ENCODE data around the gene AP2A2. TPM values are rescaled to one million over a fixed set of nuclear protein-coding genes. Genes with fewer than 3 reads are reported as not detected.
A peak's percentile ranks its signal among the peaks of the same experiment; 100 is the strongest.

AP2A2 gene
- total RNA-seq, 1 donor from 2014 or later, result 89.1 TPM

DNA sequence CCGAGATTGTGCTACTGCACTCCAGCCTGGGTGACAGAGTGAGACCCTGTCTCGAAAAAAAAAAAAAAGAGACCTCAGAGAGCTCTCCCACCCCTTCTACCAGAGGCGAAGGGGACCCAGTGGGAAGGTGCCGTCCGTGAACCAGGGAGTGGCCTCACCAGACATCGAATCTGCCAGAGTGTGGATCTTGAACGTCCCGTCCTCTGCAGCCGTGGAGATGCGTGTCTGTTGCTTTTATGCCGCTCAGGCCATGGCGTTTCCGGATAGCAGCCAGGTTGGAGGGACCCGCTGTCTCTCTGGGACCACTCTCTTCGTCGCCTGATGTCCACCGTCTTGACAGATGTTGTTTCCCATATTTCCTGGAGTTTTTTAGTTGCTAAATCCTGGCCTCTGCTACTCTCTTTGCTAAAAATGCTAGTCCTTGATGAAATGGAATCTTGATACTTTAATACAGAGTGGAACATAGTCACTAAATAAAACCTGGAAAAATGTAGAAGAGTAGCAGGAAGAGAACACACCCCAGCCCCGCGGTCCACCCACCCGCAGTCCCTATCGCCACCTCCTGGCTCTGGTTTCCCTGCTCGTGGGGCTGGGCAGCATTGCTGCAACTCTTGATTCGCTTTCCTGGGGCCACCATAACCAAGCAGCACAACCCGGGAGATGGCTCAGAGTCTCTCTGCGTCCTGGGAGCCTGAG lies 122.9 kb downstream of the AP2A2 start:
- H3K27ac Mint-ChIP-seq, result no peak overlapping the region
- no peak for DNase-seq (ENCODE audit: low spot score in 2 of 2, unreplicated experiment in 2 of 2)
- no peaks in the 10 kb centered on the region for H3K4me1 Mint-ChIP-seq
- TF ChIP-seq, protein P1, sequence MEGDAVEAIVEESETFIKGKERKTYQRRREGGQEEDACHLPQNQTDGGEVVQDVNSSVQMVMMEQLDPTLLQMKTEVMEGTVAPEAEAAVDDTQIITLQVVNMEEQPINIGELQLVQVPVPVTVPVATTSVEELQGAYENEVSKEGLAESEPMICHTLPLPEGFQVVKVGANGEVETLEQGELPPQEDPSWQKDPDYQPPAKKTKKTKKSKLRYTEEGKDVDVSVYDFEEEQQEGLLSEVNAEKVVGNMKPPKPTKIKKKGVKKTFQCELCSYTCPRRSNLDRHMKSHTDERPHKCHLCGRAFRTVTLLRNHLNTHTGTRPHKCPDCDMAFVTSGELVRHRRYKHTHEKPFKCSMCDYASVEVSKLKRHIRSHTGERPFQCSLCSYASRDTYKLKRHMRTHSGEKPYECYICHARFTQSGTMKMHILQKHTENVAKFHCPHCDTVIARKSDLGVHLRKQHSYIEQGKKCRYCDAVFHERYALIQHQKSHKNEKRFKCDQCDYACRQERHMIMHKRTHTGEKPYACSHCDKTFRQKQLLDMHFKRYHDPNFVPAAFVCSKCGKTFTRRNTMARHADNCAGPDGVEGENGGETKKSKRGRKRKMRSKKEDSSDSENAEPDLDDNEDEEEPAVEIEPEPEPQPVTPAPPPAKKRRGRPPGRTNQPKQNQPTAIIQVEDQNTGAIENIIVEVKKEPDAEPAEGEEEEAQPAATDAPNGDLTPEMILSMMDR (IDR thresholded peaks at IDR 0.05; ENCODE audit: unreplicated experiment), result no peak
- H3K36me3 Mint-ChIP-seq, result no peaks in the 10 kb centered on the region
- H3K27me3 Mint-ChIP-seq (ENCODE audit: low read depth), result peaks cover 16% of the 10 kb centered on the region
- no peak overlapping the region for H3K4me3 Mint-ChIP-seq
- peaks cover 6% of the 10 kb centered on the region for H3K9me3 Mint-ChIP-seq

DNA sequence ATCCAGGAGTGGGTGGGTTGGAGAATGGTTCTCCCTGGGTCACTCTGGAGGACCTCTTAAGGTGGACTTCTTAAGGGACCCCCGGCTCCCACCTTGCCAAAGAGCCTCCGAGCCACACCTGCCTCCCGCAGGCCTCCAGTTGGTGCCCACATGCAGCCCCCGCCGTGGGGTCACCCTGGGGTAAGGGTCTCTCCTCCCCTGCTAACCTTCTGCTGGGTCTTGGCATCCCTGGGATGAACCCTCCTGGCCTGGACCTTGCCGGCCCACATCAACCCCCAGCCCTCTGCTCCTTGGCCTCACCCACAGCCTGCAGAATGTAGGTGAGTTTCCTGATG lies 123.4 kb downstream of the AP2A2 start:
- TF ChIP-seq, protein P1 (IDR thresholded peaks at IDR 0.05; ENCODE audit: unreplicated experiment), result no peak
- H3K36me3 Mint-ChIP-seq, result no peaks in the 10 kb centered on the region
- DNase-seq (ENCODE audit: low spot score in 2 of 2, unreplicated experiment in 2 of 2), result no peak
- no peak overlapping the region for H3K27ac Mint-ChIP-seq
- H3K27me3 Mint-ChIP-seq (ENCODE audit: low read depth), result peaks cover 16% of the 10 kb centered on the region
- H3K4me1 Mint-ChIP-seq, result no peaks in the 10 kb centered on the region
- no peak overlapping the region for H3K4me3 Mint-ChIP-seq
- H3K9me3 Mint-ChIP-seq, result peaks cover 6% of the 10 kb centered on the region

DNA sequence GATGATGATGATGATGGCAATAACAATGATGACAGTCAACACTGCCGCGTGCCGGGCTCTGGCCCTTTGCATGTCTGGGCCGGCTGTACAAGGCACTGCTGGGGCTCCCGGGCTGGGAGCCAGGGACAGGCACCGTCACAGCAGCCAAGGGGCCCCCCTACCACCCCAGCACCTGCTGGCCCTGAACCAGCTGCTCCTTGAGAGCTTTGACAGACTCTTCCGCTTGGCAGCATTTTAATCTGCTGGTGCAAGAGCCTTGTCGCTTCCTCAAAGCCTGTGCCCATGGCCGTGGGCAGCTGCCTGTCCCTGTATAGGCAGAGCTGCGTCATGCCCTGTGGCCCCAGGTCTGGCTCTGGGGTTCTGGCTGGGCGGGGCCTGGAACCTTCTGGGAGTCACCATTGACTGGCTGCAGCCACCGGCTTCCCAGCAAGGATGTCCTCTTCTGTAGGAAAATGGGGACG lies 123.8 kb downstream of the AP2A2 start:
- TF ChIP-seq, protein P1 (IDR thresholded peaks at IDR 0.05; ENCODE audit: unreplicated experiment), result no peak
- H3K9me3 Mint-ChIP-seq, result peaks cover 6% of the 10 kb centered on the region
- H3K36me3 Mint-ChIP-seq, result no peaks in the 10 kb centered on the region
- H3K27ac Mint-ChIP-seq, result no peak overlapping the region
- H3K4me3 Mint-ChIP-seq, result no peak overlapping the region
- H3K27me3 Mint-ChIP-seq (ENCODE audit: low read depth), result peaks cover 16% of the 10 kb centered on the region
- H3K4me1 Mint-ChIP-seq, result no peaks in the 10 kb centered on the region
- no peak for DNase-seq (ENCODE audit: low spot score in 2 of 2, unreplicated experiment in 2 of 2)

DNA sequence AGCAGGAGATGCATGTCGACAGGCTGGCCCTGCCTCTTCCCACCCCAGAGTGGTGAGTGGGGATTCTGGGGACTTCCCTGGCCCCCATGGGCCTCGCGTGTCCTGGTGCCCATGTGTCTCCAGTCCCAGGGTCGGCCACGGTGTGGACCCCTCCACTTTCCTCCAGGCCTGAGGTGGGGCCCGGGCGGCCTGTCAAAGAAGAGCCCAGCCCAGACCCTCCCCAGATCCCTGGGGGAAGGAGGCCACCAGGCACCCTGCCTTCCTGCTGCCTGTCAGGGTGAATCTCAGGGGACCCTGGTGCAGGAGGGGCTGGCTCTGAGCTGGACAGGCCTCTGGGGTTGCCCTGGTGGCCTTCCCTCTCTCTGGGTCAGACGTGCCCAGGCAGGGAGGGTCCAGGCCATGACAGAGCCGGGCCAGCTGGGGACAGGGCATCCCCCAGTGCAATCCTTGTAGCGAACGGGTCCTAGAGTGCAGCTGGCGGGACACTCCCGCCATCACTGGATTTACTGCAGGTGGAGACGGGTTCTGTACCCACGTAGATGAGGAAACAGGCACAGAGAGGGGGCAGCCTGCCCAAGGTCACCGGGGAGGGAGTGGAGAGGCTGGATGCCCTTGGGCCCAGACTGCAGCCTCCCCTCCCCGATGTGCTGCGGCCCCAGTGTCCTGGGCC lies 124.4 kb downstream of the AP2A2 start:
- H3K4me1 Mint-ChIP-seq, result peaks cover 2% of the 10 kb centered on the region
- H3K9me3 Mint-ChIP-seq, result peaks cover 2% of the 10 kb centered on the region
- H3K27ac Mint-ChIP-seq, result no peak overlapping the region
- H3K27me3 Mint-ChIP-seq (ENCODE audit: low read depth), result peaks cover 13% of the 10 kb centered on the region
- TF ChIP-seq, protein P1 (IDR thresholded peaks at IDR 0.05; ENCODE audit: unreplicated experiment), result no peak
- DNase-seq (ENCODE audit: low spot score in 2 of 2, unreplicated experiment in 2 of 2), result no peak
- H3K36me3 Mint-ChIP-seq, result no peaks in the 10 kb centered on the region
- no peak overlapping the region for H3K4me3 Mint-ChIP-seq

DNA sequence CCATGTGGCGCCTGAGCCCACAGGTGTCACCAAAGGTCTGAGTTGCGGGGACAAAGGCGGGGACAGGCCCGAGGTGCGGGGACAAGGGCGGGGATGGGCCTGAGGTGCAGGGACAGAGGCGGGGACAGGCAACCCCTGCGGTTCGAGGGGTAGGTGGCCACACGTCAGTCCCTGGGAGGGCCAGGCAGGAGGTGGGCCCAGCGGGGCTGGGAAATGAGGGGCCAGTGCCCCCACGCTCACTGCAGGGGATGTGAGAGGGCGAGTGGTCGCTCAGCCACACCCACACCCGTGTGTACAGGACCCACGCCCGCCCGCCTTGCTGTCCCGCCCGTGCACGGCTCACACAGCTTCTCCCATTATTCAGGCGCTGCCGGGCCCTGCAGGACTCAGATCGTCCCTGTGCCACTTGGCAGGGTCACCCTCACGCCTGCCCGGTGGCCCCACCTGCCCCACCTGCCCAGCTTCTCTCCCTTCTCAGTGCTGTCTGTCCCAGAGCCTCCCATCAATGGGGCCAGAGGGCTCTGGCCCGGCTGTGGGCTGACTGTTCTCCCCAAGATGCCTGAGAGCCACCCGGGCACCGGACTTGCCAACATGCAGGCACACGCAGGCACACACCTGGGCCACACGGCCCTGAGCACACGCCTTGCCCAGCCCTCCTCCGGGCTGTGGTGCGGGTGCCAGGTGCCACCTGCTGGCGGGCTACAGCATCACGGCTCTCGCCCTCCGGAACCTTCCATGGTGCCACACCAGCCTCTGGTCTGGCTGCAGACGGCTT lies 125.1 kb downstream of the AP2A2 start:
- Mint-ChIP-seq H3K4me1 (peaks cover 3% of the 10 kb centered on the region), H3K27ac (no peak overlapping the region), H3K4me3 (no peak overlapping the region), H3K9me3 (no peaks in the 10 kb centered on the region), H3K27me3 (ENCODE audit: low read depth) (peaks cover 15% of the 10 kb centered on the region), H3K36me3 (no peaks in the 10 kb centered on the region)
- DNase-seq (ENCODE audit: low spot score in 2 of 2, unreplicated experiment in 2 of 2), result peak; percentile 39 to 80
- TF ChIP-seq, protein P1 (IDR thresholded peaks at IDR 0.05; ENCODE audit: unreplicated experiment), result peak; percentile 92
